Measurements from ENCODE around the gene ARHGEF6.

DNA sequence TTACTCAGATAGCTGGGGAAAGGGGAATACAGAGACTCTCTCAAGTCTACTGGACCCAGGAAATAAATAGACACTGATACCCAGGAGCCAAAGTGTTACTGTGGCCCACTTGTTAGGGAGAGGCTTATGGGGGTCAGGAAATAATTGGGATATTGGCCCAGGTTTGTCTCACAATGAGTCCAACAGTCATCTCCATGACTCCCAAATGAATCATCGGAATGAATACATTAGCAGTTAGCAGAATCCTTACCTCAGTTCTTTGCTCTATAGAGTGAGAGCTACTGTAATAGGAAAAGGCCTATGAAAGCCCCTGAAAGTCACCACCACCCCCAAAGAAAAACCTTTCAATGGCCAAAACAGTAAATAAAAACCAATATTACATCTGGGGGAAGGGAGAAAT lies 42.4 kb upstream of the ARHGEF6 start:
- TF ChIP-seq, protein P1, sequence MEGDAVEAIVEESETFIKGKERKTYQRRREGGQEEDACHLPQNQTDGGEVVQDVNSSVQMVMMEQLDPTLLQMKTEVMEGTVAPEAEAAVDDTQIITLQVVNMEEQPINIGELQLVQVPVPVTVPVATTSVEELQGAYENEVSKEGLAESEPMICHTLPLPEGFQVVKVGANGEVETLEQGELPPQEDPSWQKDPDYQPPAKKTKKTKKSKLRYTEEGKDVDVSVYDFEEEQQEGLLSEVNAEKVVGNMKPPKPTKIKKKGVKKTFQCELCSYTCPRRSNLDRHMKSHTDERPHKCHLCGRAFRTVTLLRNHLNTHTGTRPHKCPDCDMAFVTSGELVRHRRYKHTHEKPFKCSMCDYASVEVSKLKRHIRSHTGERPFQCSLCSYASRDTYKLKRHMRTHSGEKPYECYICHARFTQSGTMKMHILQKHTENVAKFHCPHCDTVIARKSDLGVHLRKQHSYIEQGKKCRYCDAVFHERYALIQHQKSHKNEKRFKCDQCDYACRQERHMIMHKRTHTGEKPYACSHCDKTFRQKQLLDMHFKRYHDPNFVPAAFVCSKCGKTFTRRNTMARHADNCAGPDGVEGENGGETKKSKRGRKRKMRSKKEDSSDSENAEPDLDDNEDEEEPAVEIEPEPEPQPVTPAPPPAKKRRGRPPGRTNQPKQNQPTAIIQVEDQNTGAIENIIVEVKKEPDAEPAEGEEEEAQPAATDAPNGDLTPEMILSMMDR (IDR thresholded peaks at IDR 0.05; ENCODE audit: low read depth, low read length, poor library complexity, severe bottlenecking): no peak
- TF ChIP-seq EZH2phosphoT487 (IDR thresholded peaks at IDR 0.05; ENCODE audit: borderline replicate concordance, low read length): no peak
